Measurements from ENCODE around the gene EML6. TPM values are rescaled to one million over a fixed set of nuclear protein-coding genes. Genes with fewer than 3 reads are reported as not detected.
"Not testable (repeated sequence)": the region's sequence is repeated elsewhere in the genome, so short reads cannot be mapped to it uniquely, and the experiment has no call there.

The EML6 gene
- total RNA-seq, 1 experiment from 2014 or later = 0.20 TPM

DNA sequence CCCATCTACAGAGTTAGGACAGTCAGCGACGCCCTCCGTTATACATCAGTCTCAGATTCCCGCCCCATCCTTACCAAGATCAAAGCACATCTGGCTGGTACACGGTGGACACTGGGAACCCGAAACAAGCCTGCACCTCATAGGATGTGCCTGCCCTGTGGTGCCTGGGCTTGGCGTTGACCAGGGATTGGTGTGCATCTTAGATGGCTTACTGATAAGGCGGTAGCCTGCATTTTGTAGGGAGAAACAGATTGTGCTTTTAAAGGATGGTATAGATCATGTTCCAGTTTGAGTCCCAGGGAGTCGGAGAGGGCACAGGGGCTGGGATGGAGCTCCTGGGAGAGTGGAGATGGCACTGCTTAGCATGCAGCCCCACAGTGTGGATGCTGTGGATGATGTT lies 108.0 kb downstream of the EML6 start:
- in situ Hi-C loops (cut with HindIII; ENCODE audit: low sequenced_read_pairs) = no loop called here
- DNase-seq (ENCODE audit: low spot score) = no peak

DNA sequence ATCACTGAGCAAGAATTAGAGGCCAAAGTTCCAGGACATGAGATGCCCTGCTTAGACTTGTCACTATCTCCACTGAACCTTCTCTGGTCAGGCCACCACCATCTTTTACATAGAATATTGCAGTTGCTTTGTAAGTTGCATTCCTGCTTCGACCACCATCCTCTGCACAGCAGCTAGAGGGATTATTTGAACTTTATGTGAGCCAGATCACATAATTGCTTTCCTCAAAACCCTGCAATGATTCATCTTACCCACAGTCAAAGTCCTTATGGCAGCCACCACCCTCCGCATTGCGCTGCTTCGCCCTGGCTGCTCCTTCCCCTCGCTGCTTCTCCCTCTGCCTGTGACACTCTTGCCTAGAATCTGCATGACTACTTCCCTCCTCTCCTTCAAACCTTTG lies 111.3 kb downstream of the EML6 start:
- in situ Hi-C loops (cut with HindIII; ENCODE audit: low sequenced_read_pairs) = no loop called here
- DNase-seq (ENCODE audit: low spot score) = no peak

DNA sequence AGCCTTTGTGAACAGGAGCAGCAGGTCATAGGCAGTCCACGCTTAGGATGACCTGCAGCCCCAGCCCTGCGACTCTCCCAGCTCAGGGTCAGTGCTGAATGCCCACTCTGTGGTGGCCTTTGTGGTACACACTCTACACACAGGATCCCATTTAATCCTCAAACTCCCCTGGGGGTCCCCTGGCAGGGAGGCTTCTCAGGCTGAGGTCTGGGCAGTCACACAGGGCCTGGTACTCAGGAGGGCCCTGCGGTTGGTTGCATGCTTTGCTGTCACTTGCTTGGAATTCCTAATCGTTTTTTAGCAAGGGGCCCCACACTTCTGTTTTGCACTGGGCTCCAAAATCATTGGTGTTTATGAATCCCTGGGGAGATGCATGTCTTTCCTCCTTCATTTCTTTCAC lies 113.0 kb downstream of the EML6 start:
- in situ Hi-C loops (cut with HindIII; ENCODE audit: low sequenced_read_pairs) = no loop called here
- no peak for DNase-seq (ENCODE audit: low spot score)

DNA sequence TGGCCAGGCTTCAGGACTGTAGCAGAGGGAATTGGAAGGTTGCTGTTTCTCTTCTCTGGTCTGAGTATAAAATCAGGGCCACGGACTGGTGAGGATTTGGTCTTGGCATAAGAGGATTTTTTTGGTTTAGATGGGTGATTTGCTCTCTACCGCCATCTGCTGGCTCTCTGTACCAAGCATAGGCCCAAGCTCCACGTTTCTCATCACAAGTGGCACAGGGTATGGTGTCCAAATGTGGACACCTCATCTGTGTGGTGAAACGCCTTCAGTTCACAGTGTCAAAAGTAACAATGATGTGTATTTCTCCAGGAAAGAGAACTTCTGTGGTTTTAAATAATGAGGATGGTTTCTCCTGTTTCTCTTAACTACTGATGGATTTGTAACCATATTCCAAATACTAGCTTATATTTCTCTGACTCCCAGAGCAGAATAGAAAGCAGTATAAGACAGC lies 115.1 kb downstream of the EML6 start:
- peak; percentile 91 for DNase-seq (ENCODE audit: low spot score)
- in situ Hi-C loops (cut with HindIII; ENCODE audit: low sequenced_read_pairs) = no loop called here

DNA sequence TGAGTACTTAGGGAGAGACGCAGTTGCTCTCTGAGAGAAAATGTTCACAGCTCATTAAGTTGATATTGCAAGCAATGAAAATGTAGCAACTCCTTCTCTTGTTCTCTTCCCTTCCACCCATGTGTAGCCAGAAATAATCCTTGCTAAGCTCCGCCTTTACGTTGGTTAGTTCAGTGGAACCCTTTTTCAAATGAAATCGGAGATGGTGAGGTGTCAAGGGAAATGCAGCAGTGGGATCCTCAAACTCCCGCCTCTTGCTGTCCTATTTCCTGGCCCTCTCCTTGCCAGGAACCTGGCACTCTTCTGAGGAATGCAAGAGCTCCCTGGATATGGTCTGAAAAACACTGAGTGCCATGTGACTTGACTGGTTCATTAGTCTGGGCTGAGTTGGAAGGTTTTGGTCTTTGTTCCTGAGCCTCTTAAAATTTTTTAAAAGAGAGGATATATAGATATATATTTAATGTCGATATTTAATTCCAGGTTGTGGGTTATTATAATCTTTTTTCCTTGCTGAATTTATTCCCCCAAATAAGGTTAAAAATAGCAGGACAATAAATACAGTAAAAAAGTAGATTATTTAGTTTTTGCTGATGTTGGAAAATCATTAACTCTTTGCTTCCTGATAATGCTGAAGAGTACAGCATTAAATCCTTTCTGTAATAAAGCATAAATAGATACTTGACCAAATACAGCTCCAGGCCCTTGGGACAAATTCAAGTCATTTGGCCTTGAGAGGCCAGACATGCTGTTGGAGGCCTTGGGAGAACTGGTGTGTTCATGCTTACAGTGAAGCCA lies 116.2 kb downstream of the EML6 start:
- peak; percentile 15 for DNase-seq (ENCODE audit: low spot score)
- in situ Hi-C loops (cut with HindIII; ENCODE audit: low sequenced_read_pairs) = no loop called here

DNA sequence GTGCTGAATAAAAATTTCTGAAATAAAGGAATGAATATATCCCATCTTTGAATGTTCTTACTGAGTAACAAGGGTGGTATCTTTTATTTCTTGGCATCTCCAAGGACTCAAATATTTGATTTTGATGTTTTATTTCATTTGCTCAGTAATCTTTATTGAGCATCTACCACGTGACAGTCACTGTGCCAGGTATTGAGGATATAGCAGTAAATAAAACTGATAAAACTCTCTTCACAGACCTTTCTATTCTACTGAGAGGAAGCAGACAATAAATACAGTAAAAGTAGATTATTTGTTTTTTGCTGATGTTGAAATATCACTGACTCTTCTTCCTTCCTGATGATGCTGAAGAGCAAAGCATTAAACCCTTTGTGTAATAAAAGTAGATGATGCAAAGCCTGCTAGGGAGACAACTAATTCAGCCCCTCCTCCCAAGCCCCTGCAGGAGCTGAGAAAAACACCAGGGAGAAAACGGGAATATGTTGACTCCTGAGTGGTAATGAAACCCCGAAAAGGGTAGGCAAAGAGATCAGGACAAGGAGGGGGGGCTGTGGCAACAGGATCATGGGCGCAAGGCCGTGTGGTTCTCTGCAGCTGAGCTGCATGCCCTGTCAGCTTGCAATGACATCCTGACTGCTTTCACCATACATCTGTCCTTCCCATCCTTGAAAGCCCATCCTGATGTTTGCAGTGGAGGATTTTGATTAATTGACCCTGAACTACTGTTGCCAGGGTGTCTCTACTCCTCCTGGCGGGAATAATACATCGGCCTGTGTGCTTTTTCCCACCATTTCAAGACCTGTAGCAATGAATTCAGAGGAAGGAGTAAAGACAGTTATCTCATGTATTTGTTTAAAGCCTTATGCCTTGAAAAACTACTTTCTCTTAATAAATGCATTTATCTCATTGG lies 117.4 kb downstream of the EML6 start:
- in situ Hi-C loops (cut with HindIII; ENCODE audit: low sequenced_read_pairs) = no loop called here
- DNase-seq (ENCODE audit: low spot score) = no peak

DNA sequence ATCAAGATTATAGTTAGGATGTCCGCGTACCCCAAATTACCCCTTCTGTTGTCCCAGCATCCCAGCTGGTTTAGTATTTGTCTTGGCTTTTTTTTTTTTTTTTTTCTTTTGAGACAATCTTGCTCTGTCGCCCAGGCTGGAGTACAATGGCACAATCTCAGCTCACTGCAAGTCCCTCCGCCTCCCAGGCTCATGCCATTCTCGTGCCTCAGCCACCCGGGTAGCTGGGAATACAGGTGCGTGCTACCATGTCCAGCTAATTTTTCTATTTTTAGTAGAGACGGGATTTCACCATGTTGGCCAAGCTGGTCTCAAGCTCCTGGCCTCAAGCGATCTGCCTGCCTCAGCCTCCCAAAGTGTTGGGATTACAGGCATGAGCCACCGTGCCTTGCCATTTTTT lies 118.0 kb downstream of the EML6 start:
- in situ Hi-C loops (cut with HindIII; ENCODE audit: low sequenced_read_pairs); DNase-seq (ENCODE audit: low spot score): not testable (repeated sequence)

DNA sequence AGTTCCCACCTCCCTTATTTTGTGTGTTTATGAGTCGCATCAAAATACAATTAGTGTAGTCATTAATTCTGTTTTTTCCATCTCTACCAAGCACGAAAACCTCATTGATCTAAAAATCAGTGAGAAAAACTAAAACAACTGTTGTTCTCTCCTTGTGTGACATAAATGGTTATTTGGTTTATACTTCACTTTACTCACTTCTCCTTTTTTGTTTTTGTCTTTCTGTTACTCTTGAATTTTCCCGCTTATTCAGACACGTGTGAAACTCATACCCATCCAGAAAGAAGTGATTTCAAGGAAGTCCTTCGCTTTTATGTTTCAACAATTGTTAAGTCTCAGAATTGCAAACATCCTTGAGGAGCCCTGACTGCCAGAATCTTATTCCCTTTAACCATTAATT lies 121.6 kb downstream of the EML6 start:
- in situ Hi-C loops (cut with HindIII; ENCODE audit: low sequenced_read_pairs) = no loop called here
- no peak for DNase-seq (ENCODE audit: low spot score)

DNA sequence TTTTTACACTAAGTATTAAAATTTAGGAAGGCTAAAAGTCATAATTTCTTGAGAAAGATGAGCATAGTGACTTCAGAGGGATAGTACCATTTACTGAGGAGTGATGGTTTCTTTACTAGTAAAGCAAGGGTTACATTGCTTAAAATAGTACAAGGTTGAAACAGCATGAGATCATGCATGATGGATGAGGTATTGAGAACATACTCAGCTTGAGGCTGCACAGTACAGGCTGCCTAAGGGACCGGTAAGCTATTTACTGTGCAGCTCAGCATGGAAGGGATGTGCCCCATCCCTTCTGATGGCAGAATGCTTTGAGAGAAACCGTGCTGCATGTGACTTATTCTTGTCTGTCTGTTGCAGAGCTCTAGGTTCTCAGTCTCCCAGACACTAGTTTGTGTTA lies 122.1 kb downstream of the EML6 start:
- no peak for DNase-seq (ENCODE audit: low spot score)
- in situ Hi-C loops (cut with HindIII; ENCODE audit: low sequenced_read_pairs) = no loop called here

DNA sequence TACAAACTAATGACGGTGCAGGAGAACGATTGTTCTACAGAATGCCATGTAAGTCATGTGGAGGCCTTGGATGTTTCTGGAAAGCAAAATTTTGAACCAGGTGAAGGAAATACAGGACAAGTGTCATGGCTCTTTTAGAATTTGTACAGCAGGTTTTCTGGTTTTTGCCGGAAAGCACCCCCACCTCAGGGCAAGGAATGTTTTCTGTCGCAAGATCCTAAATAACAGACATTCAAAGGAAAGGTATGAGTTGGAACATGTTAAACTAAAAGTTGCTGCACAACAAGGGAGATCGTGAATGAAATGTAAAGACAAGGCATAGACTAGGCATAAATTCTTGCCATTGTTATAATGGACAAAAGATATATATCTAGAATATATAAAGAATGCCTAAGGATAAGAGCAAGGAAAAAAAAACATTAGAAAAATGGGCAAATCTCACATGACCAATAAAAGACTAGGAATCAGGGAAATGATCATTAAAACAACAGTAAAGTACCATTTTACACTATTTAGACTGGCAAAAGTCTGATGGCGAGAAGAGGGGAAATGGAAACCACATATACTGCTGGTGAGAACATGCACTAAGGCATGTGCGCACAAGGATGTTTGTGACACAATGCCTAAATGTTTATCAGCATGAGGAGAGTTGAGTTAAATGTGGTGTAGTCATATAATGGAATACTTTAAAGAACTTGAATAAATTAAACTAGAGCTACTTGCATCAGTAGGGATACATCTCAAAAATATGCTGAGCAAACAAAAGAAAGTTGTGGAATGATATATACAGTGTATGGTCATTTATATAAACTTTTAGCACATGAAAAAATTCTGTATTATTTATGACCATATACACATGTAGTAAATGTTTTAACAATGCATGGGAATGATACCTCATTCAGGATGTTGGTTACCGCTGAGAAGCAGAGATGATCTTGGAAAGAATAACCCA lies 127.0 kb downstream of the EML6 start:
- in situ Hi-C loops (cut with HindIII; ENCODE audit: low sequenced_read_pairs) = no loop called here

DNA sequence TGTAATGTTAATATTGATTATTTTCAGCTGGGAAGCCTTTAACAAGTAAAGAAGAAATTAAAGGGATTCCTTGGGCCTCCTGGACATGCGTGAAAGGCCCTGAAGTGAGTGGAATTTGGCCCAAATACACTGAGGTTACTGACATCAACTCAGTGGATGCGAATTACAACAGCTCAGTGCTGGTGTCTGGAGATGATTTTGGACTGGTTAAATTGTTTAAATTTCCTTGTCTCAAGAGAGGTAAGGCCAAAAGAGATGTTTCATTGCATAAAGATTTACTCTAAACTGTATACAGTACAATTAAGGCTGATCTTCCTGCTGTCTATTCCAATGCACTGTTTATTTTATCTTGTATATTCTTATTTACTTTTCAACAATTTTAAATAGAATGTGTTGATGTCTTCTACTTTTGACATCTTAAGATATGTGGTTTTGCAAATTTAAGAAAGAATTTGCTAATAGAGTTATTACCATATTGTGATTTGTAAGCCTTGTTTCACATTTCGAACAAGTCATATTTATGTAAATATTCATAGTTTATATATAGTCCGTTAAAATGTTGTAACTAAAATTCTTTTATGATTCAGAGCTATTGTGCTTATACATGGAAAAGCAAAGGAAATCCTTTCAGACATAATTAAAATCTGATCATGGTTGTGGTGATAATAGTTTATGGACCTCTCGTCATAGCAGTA lies 130.3 kb downstream of the EML6 start:
- in situ Hi-C loops (cut with HindIII; ENCODE audit: low sequenced_read_pairs) = no loop called here
- DNase-seq (ENCODE audit: low spot score) = no peak

More for the DNA sequence above, 127.0 kb downstream of the EML6 start:
- DNase-seq (ENCODE audit: low spot score) = no peak

DNA sequence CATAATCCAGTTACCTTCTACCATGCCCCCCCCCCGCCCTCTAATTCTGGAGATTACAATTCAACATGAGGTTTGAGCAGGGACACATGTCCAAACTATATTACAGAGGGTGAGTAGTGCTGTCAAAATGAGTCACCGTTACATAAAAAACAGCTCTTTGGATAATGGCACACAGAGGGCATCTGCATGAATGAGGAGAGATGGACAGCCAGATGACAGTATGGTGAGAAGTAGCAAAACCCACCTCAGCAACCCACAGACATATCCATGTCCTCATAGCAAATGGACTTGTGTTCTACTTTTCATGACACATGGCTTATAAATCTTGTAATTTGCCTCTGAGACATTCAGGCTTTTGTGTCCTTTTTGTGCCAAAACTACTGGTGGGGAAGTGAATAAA lies 132.0 kb downstream of the EML6 start:
- DNase-seq (ENCODE audit: low spot score) = no peak
- in situ Hi-C loops (cut with HindIII; ENCODE audit: low sequenced_read_pairs) = no loop called here

DNA sequence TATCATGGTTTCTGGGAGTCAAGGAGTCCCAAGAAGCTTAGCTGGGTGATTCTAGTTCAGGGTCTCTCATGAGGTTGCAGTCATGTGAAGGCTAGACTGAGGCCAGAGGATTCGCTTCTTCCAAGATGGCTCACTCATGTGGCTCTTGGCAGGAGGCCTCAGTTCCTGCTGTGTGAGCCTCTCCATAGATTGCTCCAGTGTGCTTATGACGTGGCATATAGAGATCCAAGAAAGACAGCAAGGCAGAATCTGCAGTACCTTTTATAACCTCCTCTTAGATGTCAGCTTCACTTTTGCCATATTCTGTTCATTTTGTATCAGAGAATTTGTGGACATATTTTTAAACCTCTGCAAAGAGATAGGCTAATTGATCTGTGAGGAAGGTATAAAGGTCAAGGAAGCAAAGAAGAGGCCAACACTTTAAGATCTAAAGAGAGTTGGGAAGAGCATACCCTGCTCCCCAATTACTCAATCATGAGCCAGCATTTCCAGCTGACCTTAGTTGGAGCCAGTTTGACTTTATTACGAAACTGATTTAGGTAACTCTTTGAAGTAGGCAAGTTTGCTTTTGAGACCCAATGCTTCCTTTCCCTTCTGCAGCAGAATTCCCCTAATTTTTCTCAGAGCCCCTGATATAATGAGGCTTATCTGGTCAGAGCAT lies 134.7 kb downstream of the EML6 start:
- peak; percentile 17 for DNase-seq (ENCODE audit: low spot score)
- in situ Hi-C loops (cut with HindIII; ENCODE audit: low sequenced_read_pairs) = no loop called here

DNA sequence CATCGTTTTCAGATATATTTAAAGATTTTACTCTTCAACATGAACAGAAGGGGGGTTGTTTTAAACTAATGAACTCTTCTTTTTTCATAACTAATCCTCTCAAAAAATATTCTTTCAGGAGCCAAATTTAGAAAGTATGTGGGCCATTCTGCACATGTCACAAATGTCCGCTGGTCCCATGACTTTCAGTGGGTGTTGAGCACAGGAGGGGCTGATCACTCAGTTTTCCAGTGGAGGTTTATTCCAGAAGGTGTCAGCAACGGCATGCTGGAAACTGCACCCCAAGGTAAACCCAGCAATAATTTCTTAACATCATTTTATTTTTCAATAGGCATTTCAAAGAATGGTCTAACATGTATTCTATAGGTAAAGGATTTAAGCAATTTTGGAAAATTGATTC lies 136.0 kb downstream of the EML6 start:
- in situ Hi-C loops (cut with HindIII; ENCODE audit: low sequenced_read_pairs) = no loop called here
- DNase-seq (ENCODE audit: low spot score) = peak; percentile 74

DNA sequence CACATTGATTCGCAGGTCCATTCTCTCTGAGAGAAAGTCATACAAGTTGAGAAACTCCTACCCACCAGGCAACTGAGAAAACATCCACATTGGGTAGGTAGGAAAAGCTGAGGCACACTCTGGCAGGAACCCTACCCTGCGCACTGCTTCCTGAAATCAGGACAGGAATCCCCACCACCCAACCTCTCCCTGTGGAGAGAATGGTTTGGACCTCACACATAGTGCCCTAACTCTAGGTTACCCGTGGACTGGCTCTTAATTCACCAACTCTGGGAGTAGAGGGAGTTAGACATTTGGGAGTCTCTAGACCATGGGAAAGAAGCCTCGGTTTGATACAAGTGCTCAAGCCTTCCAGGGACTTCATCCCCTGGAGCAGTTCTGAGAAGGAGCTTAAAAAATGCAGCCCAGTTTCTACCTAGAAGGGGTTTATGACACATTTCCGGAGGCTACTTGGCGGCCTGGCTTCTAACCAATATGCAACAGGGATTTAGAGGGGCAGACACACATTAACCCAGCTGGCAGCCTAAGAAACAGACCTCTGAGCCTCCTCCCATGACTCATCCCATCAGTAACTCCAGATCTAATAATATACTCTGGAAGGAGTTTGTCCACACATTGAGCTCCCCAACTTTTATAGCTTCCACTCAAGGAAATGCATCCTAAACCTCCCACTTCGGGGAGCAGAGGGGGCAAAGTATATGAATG lies 136.7 kb downstream of the EML6 start:
- in situ Hi-C loops (cut with HindIII; ENCODE audit: low sequenced_read_pairs) = no loop called here
- no peak for DNase-seq (ENCODE audit: low spot score)

DNA sequence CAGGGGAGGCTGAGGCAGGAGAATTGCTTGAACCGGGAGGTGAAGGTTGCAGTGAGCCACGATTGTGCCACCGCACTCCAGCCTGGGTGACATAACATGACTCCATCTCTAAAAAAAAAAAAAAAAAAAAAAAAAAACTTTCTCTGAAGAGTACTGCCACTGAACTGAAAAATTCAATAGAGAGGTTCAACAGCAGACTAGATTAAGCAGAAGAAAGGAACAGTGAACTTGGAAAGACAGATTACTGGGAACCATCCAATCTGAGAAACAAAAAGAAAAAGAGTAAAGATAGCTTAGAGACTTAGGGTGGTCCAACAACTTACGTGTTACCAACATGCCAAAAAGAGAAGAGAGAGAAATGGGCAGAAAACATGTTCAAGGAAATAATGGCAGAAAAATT lies 138.8 kb downstream of the EML6 start:
- DNase-seq (ENCODE audit: low spot score) = no peak
- in situ Hi-C loops (cut with HindIII; ENCODE audit: low sequenced_read_pairs) = no loop called here

DNA sequence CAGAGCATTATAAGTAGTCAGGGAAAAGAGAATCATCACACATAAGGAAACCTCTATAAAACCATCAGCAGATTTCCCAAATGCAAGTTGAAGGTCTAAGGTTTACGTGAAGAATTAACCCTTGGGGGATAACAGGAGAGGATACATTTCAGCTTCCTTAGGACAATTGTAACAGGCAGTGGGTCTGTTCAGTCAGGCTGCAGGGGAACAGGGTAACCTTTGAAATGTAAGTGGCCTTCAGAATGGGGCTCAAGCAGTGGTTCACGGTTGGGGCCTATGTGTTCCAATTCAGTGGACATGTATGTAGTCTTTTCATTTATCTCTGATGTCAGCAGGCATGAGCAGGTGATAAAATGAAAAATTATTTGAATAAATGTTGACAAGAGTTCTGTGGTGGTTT lies 139.3 kb downstream of the EML6 start:
- in situ Hi-C loops (cut with HindIII; ENCODE audit: low sequenced_read_pairs) = no loop called here

DNA sequence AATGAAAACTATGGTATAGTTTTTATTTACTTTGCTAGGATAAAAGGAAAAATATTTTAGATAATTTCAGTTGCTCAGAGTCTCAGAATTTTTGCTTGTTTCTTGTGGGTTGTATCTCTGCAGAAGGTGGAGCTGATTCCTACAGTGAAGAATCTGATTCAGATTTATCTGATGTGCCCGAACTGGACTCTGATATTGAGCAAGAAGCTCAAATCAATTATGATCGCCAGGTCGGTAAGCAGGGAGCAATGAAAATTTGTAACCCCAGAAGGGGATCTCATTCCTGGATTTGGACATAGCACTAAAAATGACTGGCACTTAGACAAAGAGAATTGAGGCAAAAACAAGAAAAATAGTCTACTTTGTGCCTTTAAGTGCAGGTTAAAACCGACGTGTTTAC lies 140.2 kb downstream of the EML6 start:
- in situ Hi-C loops (cut with HindIII; ENCODE audit: low sequenced_read_pairs) = no loop called here

More for the DNA sequence above, 139.3 kb downstream of the EML6 start:
- no peak for DNase-seq (ENCODE audit: low spot score)

More for the DNA sequence above, 140.2 kb downstream of the EML6 start:
- no peak for DNase-seq (ENCODE audit: low spot score)

Measured in G401 (cell line).